K562 (cell line): ENCODE results near the gene MGRN1. TPM values are rescaled to one million over a fixed set of nuclear protein-coding genes. Genes with fewer than 3 reads are reported as not detected.
A peak's percentile ranks its signal among the peaks of the same experiment; 100 is the strongest.

Experiments used
- ARID2 ChIP-seq: fragments of 450-650 bp; IDR thresholded peaks from 2 replicates; pipeline ENCODE4 v1.6.1; 2017; ENCODE audit warnings: antibody characterized with exemption, mild to moderate bottlenecking
- CBFA2T2 ChIP-seq: fragments of 450-650 bp; conservative IDR thresholded peaks from 2 replicates; pipeline ENCODE4 v1.6.1; 2017; ENCODE audit warnings: mild to moderate bottlenecking
- CTBP1 ChIP-seq: fragments of 450-650 bp; IDR thresholded peaks from 2 replicates; pipeline ENCODE4 v1.6.1; 2016; ENCODE audit warnings: borderline replicate concordance
- HDAC6 ChIP-seq: IDR thresholded peaks from 2 replicates; pipeline ENCODE4 v1.6.1; 2012; ENCODE audit warnings: low read depth, mild to moderate bottlenecking, control low read depth, inconsistent platforms, low read length, moderate library complexity
- HDGF ChIP-seq: fragments of 450-650 bp; IDR thresholded peaks from 2 replicates; pipeline ENCODE4 v1.6.1; 2016
- HNRNPL ChIP-seq: fragments of 200-400 bp; formaldehyde crosslinking; IDR thresholded peaks from 2 replicates; pipeline ENCODE4 v1.6.1; 2017; ENCODE audit warnings: low read depth, mild to moderate bottlenecking, low read length
- LEF1 ChIP-seq: fragments of 450-650 bp; IDR thresholded peaks from 2 replicates; pipeline ENCODE4 v1.6.1; 2016; ENCODE audit warnings: mild to moderate bottlenecking
- NFIC ChIP-seq: fragments of 450-650 bp; IDR thresholded peaks from 2 replicates; pipeline ENCODE4 v1.6.1; 2017; ENCODE audit warnings: mild to moderate bottlenecking, inconsistent platforms
- PCBP1 ChIP-seq: fragments of 200-400 bp; formaldehyde crosslinking; IDR thresholded peaks from 2 replicates; pipeline ENCODE4 v1.6.1; 2018; ENCODE audit warnings: mild to moderate bottlenecking, low read depth, low read length; ENCODE audit not compliant: poor library complexity, severe bottlenecking
- PPARD ChIP-seq: fragments of 250-450 bp; sonication (Bioruptor Pico); IDR thresholded peaks from 2 replicates; pipeline ENCODE4 v1.8.0; 2022; ENCODE audit warnings: inconsistent platforms, mild to moderate bottlenecking, moderate library complexity
- RNF2 ChIP-seq: sonication (generic); IDR thresholded peaks from 2 replicates; pipeline ENCODE4 v1.6.1; 2016
- SAFB ChIP-seq: fragments of 200-400 bp; formaldehyde crosslinking; IDR thresholded peaks from 2 replicates; pipeline ENCODE4 v1.6.1; 2017; ENCODE audit warnings: low read depth, low read length, borderline replicate concordance
- SIN3A ChIP-seq, 2 experiments: fragments of 150-350 bp in 1 of 2; IDR thresholded peaks; 2 replicates each; pipeline ENCODE4 v1.6.1; 2011 to 2016; ENCODE audit warnings: borderline replicate concordance in 2 of 2, low read depth in 2 of 2, low read length in 2 of 2, mild to moderate bottlenecking in 2 of 2, moderate library complexity in 2 of 2; ENCODE audit not compliant: control insufficient read depth in 1 of 2
- TEAD4 ChIP-seq, 2 experiments: sonication (generic) in 1 of 2; formaldehyde crosslinking in 1 of 2; IDR thresholded peaks; 2 replicates each; pipeline versions ENCODE4 v1.6.1 to v1.8.0; 2012 to 2022; ENCODE audit warnings: borderline replicate concordance in 1 of 2, inconsistent platforms in 1 of 2, low read length in 1 of 2, mild to moderate bottlenecking in 1 of 2, missing genetic modification reagents in 1 of 2
- ZBTB11 ChIP-seq, 3 experiments: fragments of 200-800 bp in 1 of 3; fragments of 250-450 bp in 1 of 3; fragments of 450-650 bp in 1 of 3; sonication (Bioruptor Pico) in 1 of 3; sonication (Bioruptor generic) in 1 of 3; formaldehyde crosslinking in 1 of 3; IDR thresholded peaks; 2 replicates each; pipeline versions ENCODE4 v1.6.1 to v1.8.0; 2016 to 2022; ENCODE audit warnings: mild to moderate bottlenecking in 2 of 3, missing genetic modification characterization in 2 of 3, missing compliant biosample characterization in 1 of 3, moderate library complexity in 1 of 3
- ZNF766 ChIP-seq: fragments of 200-800 bp; sonication (Bioruptor generic); conservative IDR thresholded peaks from 2 replicates; pipeline ENCODE4 v1.6.1; 2016; ENCODE audit warnings: missing genetic modification characterization, missing compliant biosample characterization
- polyA plus RNA-seq, 8 experiments: library from polyadenylated mRNA; depleted of rRNA in 4 of 8; stranded (reverse) in 5 of 8; unstranded in 3 of 8; fragments of >200 nt; fragmentation: Nextera tagmentation in 2 of 8; fragmentation: Illumina TruSeq in 1 of 8; extraction: Ambion mirVana in 2 of 8; extraction: Trizol in 1 of 8; gene quantifications; 2 replicates each; pipeline versions ENCODE4 v1.2.1 to v1.2.3, GENCODE V29; 2011 to 2014; ENCODE audit warnings: inconsistent platforms in 1 of 8, missing spikeins in 1 of 8
- total RNA-seq, 7 experiments: library from RNA; depleted of rRNA in 6 of 7; stranded (reverse); fragments of >200 nt in 6 of 7; fragmentation: Illumina TruSeq in 2 of 7; extraction: Trizol in 2 of 7; gene quantifications; 2 replicates each; pipeline versions ENCODE4 v1.2.1 to v1.2.3, GENCODE V29; 2011 to 2021; ENCODE audit warnings: low replicate concordance in 1 of 7
- TF ChIP-seq, protein P1 (sequence below): fragments of 450-650 bp; conservative IDR thresholded peaks from 2 replicates; pipeline ENCODE4 v1.6.1; 2016; ENCODE audit warnings: missing genetic modification characterization, low read depth, mild to moderate bottlenecking, control low read depth, missing compliant biosample characterization
- TF ChIP-seq, protein P2 (sequence below): fragments of 450-650 bp; IDR thresholded peaks from 2 replicates; pipeline ENCODE4 v1.6.1; 2014; ENCODE audit warnings: low read depth, mild to moderate bottlenecking, moderate library complexity, borderline replicate concordance
- TF ChIP-seq, protein P3 (sequence below): IDR thresholded peaks from 2 replicates; pipeline ENCODE4 v1.6.1; 2014; ENCODE audit warnings: antibody characterized with exemption

The MGRN1 gene
- total and polyA plus RNA-seq, 9 of the 15 experiments (the other 6 are each of a cell fraction or from before 2014, with no cell fraction given) = 0.15 to 37.9 (median 6.0) TPM

DNA sequence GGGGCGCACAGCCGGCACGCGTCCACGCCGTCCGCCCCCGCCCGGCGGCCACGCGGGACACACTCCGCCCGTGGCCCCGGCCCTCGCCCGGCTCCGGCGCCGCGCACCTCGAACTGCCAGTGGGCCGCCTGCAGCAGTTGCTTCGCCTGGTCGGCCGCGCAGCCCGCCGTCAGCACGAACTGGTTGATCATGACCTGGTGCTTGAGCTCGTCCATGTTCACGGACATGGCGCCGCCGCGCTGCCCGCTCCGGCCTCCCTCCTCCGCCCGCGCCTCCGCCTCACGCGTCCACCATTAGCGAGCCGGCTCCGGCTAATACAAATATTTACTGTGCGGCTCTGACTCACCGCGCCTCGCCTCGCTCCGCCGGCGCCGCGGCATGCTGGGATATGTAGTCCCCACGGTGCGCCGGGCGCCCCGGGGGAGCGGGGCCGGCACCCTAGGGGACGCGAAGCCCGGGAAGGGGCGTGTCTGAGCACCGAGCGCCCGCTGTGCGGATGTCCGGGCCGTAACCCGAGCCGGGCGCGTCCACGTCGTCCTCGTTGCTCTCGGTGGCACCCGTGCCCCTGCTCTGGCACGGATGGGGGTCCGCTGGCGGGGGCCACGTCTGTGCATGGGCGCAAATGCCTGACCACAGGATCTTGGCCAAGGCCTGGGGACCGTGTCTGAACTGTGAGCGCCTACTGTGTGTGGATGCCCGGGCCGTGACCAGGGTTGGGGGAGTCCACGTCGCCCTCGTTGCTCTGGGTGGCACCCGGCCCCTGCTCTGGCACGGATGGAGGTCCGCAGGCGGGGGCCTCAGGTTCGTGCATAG is 9.8 kb upstream of the MGRN1 start, which contains the start of gene UBALD1 (continued):
- TF ChIP-seq, protein P1, sequence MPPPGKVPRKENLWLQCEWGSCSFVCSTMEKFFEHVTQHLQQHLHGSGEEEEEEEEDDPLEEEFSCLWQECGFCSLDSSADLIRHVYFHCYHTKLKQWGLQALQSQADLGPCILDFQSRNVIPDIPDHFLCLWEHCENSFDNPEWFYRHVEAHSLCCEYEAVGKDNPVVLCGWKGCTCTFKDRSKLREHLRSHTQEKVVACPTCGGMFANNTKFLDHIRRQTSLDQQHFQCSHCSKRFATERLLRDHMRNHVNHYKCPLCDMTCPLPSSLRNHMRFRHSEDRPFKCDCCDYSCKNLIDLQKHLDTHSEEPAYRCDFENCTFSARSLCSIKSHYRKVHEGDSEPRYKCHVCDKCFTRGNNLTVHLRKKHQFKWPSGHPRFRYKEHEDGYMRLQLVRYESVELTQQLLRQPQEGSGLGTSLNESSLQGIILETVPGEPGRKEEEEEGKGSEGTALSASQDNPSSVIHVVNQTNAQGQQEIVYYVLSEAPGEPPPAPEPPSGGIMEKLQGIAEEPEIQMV (tag) = no peak
- TF ChIP-seq HDGF = no peak
- TF ChIP-seq ZBTB11 (CRISPR knock-in tag; IDR thresholded peaks at IDR 0.05) = peak in 2 of 3 experiments; percentile 82 to 95; a peak in 5 of 6 replicates
- TF ChIP-seq LEF1 = no peak
- peak; percentile 48 for TF ChIP-seq PCBP1
- 0 out of 2 replicates have a peak, but pooled peaks have one; percentile 17 for TF ChIP-seq RNF2
- 0 out of 2 replicates have a peak, but pooled peaks have one; percentile 30 for TF ChIP-seq ZNF766 (CRISPR knock-in tag)
- no peak for TF ChIP-seq ARID2
- TF ChIP-seq, protein P2, sequence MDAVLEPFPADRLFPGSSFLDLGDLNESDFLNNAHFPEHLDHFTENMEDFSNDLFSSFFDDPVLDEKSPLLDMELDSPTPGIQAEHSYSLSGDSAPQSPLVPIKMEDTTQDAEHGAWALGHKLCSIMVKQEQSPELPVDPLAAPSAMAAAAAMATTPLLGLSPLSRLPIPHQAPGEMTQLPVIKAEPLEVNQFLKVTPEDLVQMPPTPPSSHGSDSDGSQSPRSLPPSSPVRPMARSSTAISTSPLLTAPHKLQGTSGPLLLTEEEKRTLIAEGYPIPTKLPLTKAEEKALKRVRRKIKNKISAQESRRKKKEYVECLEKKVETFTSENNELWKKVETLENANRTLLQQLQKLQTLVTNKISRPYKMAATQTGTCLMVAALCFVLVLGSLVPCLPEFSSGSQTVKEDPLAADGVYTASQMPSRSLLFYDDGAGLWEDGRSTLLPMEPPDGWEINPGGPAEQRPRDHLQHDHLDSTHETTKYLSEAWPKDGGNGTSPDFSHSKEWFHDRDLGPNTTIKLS = peak; percentile 88
- TF ChIP-seq SIN3A (IDR thresholded peaks at IDR 0.05; ENCODE audit: borderline replicate concordance in 2 of 2, control insufficient read depth in 1 of 2, low read depth in 2 of 2, low read length in 2 of 2) = peak; percentile 43 to 74; a peak in 2 of 4 replicates
- TF ChIP-seq, protein P3, sequence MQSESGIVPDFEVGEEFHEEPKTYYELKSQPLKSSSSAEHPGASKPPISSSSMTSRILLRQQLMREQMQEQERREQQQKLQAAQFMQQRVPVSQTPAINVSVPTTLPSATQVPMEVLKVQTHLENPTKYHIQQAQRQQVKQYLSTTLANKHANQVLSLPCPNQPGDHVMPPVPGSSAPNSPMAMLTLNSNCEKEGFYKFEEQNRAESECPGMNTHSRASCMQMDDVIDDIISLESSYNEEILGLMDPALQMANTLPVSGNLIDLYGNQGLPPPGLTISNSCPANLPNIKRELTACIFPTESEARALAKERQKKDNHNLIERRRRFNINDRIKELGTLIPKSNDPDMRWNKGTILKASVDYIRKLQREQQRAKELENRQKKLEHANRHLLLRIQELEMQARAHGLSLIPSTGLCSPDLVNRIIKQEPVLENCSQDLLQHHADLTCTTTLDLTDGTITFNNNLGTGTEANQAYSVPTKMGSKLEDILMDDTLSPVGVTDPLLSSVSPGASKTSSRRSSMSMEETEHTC = no peak
- peak; percentile 93 for TF ChIP-seq SAFB
- peak; percentile 96 for TF ChIP-seq HNRNPL
- TF ChIP-seq NFIC = 0 out of 2 replicates have a peak, but pooled peaks have one; percentile 19
- no peak for TF ChIP-seq HDAC6
- no peak for TF ChIP-seq PPARD
- no peak for TF ChIP-seq CBFA2T2
- TF ChIP-seq TEAD4 (IDR thresholded peaks at IDR 0.05; ENCODE audit: low read length) = no peak; the same call in 1 of the 2 replicates
- no peak for TF ChIP-seq TEAD4 (CRISPR knock-in tag; IDR thresholded peaks at IDR 0.05; ENCODE audit: borderline replicate concordance)
- peak; percentile 89 for TF ChIP-seq CTBP1
